Hepatocyte (in vitro differentiated cells): Measurements from ENCODE around the gene ZNF581. TPM values are rescaled to one million over a fixed set of nuclear protein-coding genes. Genes with fewer than 3 reads are reported as not detected.

Source experiments
- DNase-seq: peaks from one replicate; pipeline ENCODE4 v3.0.0-alpha.2; 2016; ENCODE audit warnings: low spot score
- H2AFZ ChIP-seq: fragments of 200-600 bp; sonication (generic); 2 replicates; pipeline ENCODE4 v1.6.0; 2016; ENCODE audit warnings: antibody characterized with exemption, mild to moderate bottlenecking
- H3K27ac ChIP-seq: fragments of 200-600 bp; sonication (generic); 2 replicates; pipeline ENCODE4 v1.5.1; 2016; ENCODE audit warnings: mild to moderate bottlenecking
- H3K27me3 ChIP-seq: fragments of 200-600 bp; sonication (generic); 2 replicates; pipeline ENCODE4 v1.6.1; 2016
- H3K36me3 ChIP-seq: fragments of 200-600 bp; sonication (generic); replicated peaks from 2 replicates; pipeline ENCODE4 v1.5.1; 2016; ENCODE audit warnings: low read depth; ENCODE audit not compliant: insufficient read depth
- H3K4me1 ChIP-seq: fragments of 200-600 bp; sonication (generic); 2 replicates; pipeline ENCODE4 v1.5.1; 2016; ENCODE audit warnings: mild to moderate bottlenecking, moderate library complexity; ENCODE audit not compliant: insufficient read depth
- H3K4me2 ChIP-seq: fragments of 200-600 bp; sonication (generic); 2 replicates; pipeline ENCODE4 v1.6.0; 2016
- H3K4me3 ChIP-seq: fragments of 200-600 bp; sonication (generic); 2 replicates; pipeline ENCODE4 v1.5.1; 2016; ENCODE audit warnings: mild to moderate bottlenecking
- H3K79me2 ChIP-seq: fragments of 200-600 bp; sonication (generic); 2 replicates; pipeline ENCODE4 v1.6.0; 2017; ENCODE audit warnings: mild to moderate bottlenecking
- H3K9me2 ChIP-seq: fragments of 200-600 bp; sonication (generic); replicated peaks from 2 replicates; pipeline ENCODE4 v1.6.0; 2017; ENCODE audit warnings: mild to moderate bottlenecking; ENCODE audit not compliant: insufficient read depth
- H3K9me3 ChIP-seq: fragments of 200-600 bp; sonication (generic); 2 replicates; pipeline ENCODE4 v1.5.1; 2016; ENCODE audit warnings: low read depth, mild to moderate bottlenecking
- H4K20me1 ChIP-seq: fragments of 200-600 bp; sonication (generic); 2 replicates; pipeline ENCODE4 v1.6.0; 2016; ENCODE audit warnings: mild to moderate bottlenecking; ENCODE audit not compliant: insufficient read depth, poor library complexity, severe bottlenecking
- CTCF ChIP-seq: fragments of 200-600 bp; sonication (generic); IDR thresholded peaks from 2 replicates; pipeline ENCODE4 v1.5.1; 2016; ENCODE audit warnings: antibody characterized with exemption, mild to moderate bottlenecking; ENCODE audit not compliant: poor library complexity
- EZH2 ChIP-seq: fragments of 200-600 bp; sonication (generic); IDR thresholded peaks from 2 replicates; pipeline ENCODE4 v1.6.1; 2016; ENCODE audit warnings: antibody characterized with exemption, mild to moderate bottlenecking, borderline replicate concordance
- EZH2phosphoT487 ChIP-seq: fragments of 200-600 bp; sonication (generic); IDR thresholded peaks from one replicate; pipeline ENCODE4 v1.6.1; 2018; ENCODE audit warnings: antibody characterized with exemption, mild to moderate bottlenecking, low read depth, moderate library complexity; ENCODE audit not compliant: unreplicated experiment, severe bottlenecking
- WGBS: methylation state at CpG from one replicate; pipeline ENCODE4 v1.1.6; 2016; ENCODE audit warnings: low lambda C conversion rate; ENCODE audit errors: missing lambda C conversion rate; 5-methylcytosine and 5-hydroxymethylcytosine counted together
- polyA plus RNA-seq: library from polyadenylated mRNA; unstranded; fragments of >200 nt; fragmentation: Nextera tagmentation; extraction: Ambion mirVana; gene quantifications from 2 replicates; pipeline ENCODE4 v1.2.1, GENCODE V29; 2016
- total RNA-seq: library from RNA; depleted of rRNA; stranded (reverse); fragments of >200 nt; gene quantifications from 2 replicates; pipeline ENCODE4 v1.2.3, GENCODE V29; 2014

ZNF581 gene
- total and polyA plus RNA-seq, 2 experiments from 2014 or later = 12.2 to 22.5 TPM

- peaks cover 36% of the 10 kb centered on the region for H3K79me2 ChIP-seq
- DNase-seq = no peak
- H3K4me2 ChIP-seq = peak overlapping the region; percentile 68
- TF ChIP-seq EZH2 = no peak
- TF ChIP-seq CTCF = no peak
- no peak for TF ChIP-seq EZH2phosphoT487
- H4K20me1 ChIP-seq = peaks cover 21% of the 10 kb centered on the region
- H3K9me3 ChIP-seq = no peaks in the 10 kb centered on the region
- no peaks in the 10 kb centered on the region for H3K36me3 ChIP-seq
- no peak overlapping the region for H3K4me3 ChIP-seq
- WGBS = 73% methylated on average over 51 of the region's 71 CpGs
- H3K27ac ChIP-seq = peak overlapping the region; percentile 51
- no peak overlapping the region for H2AFZ ChIP-seq
- no peaks in the 10 kb centered on the region for H3K9me2 ChIP-seq
- no peaks in the 10 kb centered on the region for H3K27me3 ChIP-seq
- peaks cover 25% of the 10 kb centered on the region for H3K4me1 ChIP-seq
These were observed 9.1 kb downstream of the ZNF581 start for GRCh38 chr19:55652311-55653128.

GRCh38 chr19:55653651-55654322, 10.3 kb downstream of the ZNF581 start:
- peaks cover 30% of the 10 kb centered on the region for H3K4me1 ChIP-seq
- H2AFZ ChIP-seq = peak overlapping the region; percentile 19
- H3K4me2 ChIP-seq = peak overlapping the region; percentile 68
- H3K4me3 ChIP-seq = peak overlapping the region; percentile 15
- H3K36me3 ChIP-seq = no peaks in the 10 kb centered on the region
- H3K9me3 ChIP-seq = no peaks in the 10 kb centered on the region
- peaks cover 38% of the 10 kb centered on the region for H3K79me2 ChIP-seq
- no peaks in the 10 kb centered on the region for H3K27me3 ChIP-seq
- DNase-seq = peak; percentile 99
- TF ChIP-seq EZH2 (no peak), EZH2phosphoT487 (no peak), CTCF (peak; percentile 100)
- WGBS = under 1% methylated on average over 57 of the region's 57 CpGs
- no peaks in the 10 kb centered on the region for H3K9me2 ChIP-seq
- H3K27ac ChIP-seq = peak overlapping the region; percentile 94
- peaks cover 33% of the 10 kb centered on the region for H4K20me1 ChIP-seq

GRCh38 chr19:55654323-55654867, 10.9 kb downstream of the ZNF581 start:
- peak overlapping the region; percentile 94 for H3K27ac ChIP-seq
- H3K4me3 ChIP-seq = peak overlapping the region; percentile 18
- peak overlapping the region; percentile 70 for H3K4me2 ChIP-seq
- peak; percentile 99 for DNase-seq
- peaks cover 44% of the 10 kb centered on the region for H3K79me2 ChIP-seq
- H4K20me1 ChIP-seq = peaks cover 40% of the 10 kb centered on the region
- peaks cover 25% of the 10 kb centered on the region for H3K4me1 ChIP-seq
- H3K27me3 ChIP-seq = no peaks in the 10 kb centered on the region
- H2AFZ ChIP-seq = peak overlapping the region; percentile 19
- no peaks in the 10 kb centered on the region for H3K9me2 ChIP-seq
- H3K36me3 ChIP-seq = no peaks in the 10 kb centered on the region
- 1% methylated on average over 52 of the region's 52 CpGs for WGBS
- H3K9me3 ChIP-seq = no peaks in the 10 kb centered on the region
- TF ChIP-seq EZH2phosphoT487 = no peak
- no peak for TF ChIP-seq EZH2
- TF ChIP-seq CTCF = no peak
